H7 (cell line): ENCODE results near the gene FOXJ3. TPM values are rescaled to one million over a fixed set of nuclear protein-coding genes. Genes with fewer than 3 reads are reported as not detected.

Experiments
- DNase-seq: peaks from one replicate; pipeline ENCODE4 v3.0.0; 2012
- H3K27me3 ChIP-seq: 2 replicates; pipeline ENCODE4 v1.6.0; 2011; ENCODE audit warnings: mild to moderate bottlenecking, low read length; ENCODE audit not compliant: control insufficient read depth, insufficient read depth
- H3K36me3 ChIP-seq: replicated peaks from 2 replicates; pipeline ENCODE4 v1.5.1; 2011; ENCODE audit warnings: low read length; ENCODE audit not compliant: control insufficient read depth, insufficient read depth
- H3K4me3 ChIP-seq: 2 replicates; pipeline ENCODE4 v1.5.1; 2011; ENCODE audit warnings: low read depth, mild to moderate bottlenecking, control low read depth, low read length, moderate library complexity; ENCODE audit not compliant: insufficient read depth
- total RNA-seq: library from RNA; depleted of rRNA; stranded (reverse); fragments of >200 nt; shearing (Covaris generic); gene quantifications from 2 replicates; pipeline ENCODE4 v1.2.3, GENCODE V29; 2014

The FOXJ3 gene
- total RNA-seq, 1 experiment from 2014 or later, result 41.5 TPM

DNA sequence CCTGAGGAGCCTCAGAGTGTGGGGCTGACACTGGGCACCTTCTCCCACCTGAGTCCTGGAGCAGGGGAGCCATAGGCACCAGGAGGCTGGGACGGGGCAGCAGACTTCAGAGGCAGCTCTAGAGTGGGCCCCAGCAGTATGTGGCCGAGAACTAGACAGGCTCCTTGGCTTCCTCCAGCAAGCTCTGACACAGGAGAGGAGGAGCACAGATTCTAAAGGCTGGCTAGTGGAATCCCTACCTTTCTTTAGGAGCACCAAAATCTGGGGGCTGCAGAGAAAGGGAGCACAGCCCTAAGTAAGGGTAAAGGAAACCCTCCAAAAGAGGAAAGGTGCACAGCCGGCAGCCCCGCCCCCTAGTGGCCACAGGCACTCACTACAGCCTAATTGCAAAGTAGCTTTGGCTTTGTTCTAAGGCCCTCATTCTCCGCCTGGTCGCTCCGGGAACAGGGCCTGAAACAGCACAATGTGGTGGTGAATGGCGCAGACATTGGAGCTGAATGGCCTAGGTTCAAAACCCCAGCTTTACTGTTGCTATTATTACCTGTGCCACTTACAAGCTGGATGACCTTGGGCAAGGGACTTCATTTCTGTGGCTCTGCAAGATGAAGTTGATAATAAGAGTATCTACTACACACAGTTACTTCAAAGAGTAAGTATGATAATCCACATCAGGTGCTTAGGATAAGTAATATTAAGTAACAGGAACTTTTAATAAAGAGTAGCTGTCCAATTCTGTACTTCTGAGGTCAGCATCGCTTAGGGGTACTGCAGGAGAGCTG lies 161.7 kb downstream of the FOXJ3 start:
- no peak overlapping the region for H3K4me3 ChIP-seq
- H3K36me3 ChIP-seq, result no peaks in the 10 kb centered on the region; the same call in none of the 2 replicates
- no peaks in the 10 kb centered on the region for H3K27me3 ChIP-seq
- DNase-seq, result peak; percentile 87

DNA sequence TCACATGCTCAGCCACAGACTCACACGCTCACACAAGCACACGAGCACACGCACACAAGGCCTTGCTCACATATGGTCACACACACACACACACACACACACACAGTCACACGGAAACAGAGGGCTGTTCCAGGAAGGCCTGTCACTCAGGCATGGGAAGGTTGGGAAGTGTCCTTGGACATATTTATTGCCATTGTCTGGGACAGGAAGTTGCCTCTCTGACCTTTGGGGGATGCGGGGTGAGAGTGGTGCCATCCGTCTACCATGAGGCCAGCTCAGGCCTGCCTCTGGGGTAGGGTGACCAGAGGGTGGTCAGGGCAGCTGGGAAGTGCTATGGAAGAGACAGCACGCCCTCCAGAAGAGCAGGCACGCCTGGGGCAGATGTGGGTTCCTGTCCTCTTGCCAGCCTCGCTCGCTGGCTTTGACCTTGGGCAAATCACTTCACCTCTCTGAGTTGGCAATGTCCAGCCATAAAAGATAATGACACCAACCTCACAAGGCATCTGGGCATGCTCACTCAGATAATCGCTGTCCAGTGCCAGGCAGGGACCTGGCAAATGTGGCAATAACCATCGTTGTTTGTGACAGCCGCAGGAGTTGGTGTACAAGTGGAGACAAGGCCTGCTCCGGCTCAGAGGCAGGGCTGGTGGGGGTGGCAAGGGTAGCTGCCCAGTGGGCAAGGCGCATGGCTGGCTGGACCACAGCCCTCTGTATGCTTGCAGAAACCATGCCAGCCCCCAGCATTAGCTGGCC lies 162.5 kb downstream of the FOXJ3 start:
- DNase-seq, result no peak
- H3K4me3 ChIP-seq, result no peak overlapping the region
- no peaks in the 10 kb centered on the region; the same call in none of the 2 replicates for H3K36me3 ChIP-seq
- no peaks in the 10 kb centered on the region for H3K27me3 ChIP-seq

DNA sequence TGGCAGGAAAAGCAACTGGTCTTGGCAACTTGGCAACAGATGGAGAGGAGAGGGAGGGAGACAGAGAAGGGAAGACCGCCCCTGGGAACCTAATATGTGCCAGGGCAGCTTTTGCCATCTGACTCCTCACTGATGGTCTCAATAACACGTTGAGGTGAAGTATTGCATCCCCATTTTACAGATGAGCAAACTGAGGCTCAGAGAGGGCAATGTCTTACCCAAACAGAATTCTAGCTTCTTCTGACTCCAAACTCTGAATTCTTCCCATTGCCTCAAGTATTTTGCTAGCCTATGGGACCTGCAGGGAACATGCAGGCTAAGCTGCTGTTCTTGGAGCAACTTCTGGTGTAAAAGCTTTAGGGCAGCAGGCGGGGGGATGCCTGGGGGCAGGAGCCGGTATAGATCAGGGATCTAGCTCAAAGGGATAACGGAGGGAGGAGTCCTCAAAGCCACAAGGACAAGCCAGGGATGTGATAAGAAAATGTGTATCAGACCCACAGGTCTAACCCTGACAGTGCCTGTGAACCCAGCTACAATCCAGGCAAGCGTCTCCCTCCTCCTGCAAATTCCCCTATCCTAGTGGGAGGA lies 163.3 kb downstream of the FOXJ3 start:
- DNase-seq, result no peak
- H3K36me3 ChIP-seq, result no peaks in the 10 kb centered on the region; the same call in none of the 2 replicates
- no peak overlapping the region for H3K4me3 ChIP-seq
- no peaks in the 10 kb centered on the region for H3K27me3 ChIP-seq

DNA sequence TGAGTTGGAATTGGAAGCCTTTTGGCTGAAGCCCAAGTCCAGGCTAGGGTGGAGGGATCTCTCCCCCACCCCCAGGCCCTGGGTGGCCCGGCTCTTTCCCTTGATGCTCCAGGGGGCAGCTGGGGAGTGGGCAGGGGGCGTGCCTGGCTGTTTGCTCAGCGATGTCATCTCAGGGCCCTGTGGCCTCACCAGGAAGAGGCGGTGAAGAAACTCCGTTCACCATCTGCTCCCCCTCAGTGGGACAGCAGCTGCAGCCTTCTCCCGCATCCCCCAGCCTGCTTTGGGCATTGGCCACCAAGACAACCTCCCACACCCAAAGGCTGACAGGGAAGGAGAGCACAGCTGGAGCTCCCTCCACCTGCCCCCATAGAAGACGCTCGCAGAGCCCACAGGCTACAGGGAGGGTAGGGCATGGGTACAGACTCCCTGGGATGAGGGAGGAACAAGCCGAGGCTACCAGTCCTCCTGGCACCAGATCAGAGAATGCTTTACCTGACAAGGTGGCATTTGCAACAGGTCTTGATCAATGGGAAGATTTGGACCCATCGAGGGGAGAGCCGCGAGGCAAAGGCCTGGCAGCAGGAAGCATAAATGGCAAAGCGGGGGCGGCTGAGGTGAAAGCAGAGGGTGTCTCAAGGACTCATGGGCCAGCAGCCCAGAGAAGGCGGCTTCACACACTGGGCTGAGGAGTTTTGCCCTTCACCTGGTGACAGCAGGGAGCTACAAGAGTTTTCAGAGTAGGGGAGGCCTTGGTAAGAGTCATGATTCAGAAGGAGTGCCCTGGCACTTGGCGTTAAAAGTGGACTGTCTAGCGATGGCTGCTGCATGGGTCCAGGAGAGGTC lies 164.0 kb downstream of the FOXJ3 start:
- Histone ChIP-seq H3K27me3 (no peaks in the 10 kb centered on the region), H3K36me3 (no peaks in the 10 kb centered on the region; the same call in none of the 2 replicates), H3K4me3 (no peak overlapping the region)
- no peak for DNase-seq

DNA sequence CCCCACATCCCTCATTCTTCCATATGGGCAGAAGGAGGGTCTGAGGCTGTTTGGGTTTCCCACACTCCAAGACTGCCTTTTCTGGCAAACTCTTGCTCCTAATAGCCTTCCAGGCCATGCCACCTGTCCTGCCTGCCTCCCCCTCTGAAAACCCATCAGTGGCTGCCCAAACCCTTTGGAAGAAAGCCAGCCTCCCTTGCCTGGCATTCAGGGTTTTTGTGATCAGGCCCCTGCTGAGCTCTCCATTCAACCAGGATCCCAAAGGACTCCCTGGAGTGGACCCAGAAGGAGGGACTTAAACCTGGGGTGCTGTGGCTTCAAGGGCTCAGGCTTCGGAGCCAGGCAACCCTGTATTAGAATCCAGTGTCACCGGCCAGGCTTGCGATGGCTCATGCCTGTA lies 166.3 kb downstream of the FOXJ3 start:
- no peak for DNase-seq
- H3K4me3 ChIP-seq, result no peak overlapping the region
- H3K27me3 ChIP-seq, result no peaks in the 10 kb centered on the region
- no peaks in the 10 kb centered on the region; the same call in 1 of the 2 replicates for H3K36me3 ChIP-seq

DNA sequence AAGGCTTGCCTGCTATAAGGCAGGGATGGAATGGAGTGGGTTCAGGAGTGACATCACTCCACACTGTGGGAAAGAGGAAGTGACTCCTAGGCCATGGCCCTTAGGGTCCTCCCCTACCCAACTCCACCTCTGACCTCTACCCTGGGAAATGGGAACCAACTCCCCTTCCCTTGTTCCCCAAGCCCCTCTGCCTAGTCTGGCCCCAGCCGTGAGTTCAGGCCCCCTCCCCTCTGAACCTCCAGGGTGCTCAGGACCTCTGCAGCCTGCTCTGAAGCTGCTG lies 166.7 kb downstream of the FOXJ3 start:
- Histone ChIP-seq H3K4me3 (no peak overlapping the region), H3K36me3 (no peaks in the 10 kb centered on the region; the same call in 1 of the 2 replicates), H3K27me3 (no peaks in the 10 kb centered on the region)
- DNase-seq, result no peak

DNA sequence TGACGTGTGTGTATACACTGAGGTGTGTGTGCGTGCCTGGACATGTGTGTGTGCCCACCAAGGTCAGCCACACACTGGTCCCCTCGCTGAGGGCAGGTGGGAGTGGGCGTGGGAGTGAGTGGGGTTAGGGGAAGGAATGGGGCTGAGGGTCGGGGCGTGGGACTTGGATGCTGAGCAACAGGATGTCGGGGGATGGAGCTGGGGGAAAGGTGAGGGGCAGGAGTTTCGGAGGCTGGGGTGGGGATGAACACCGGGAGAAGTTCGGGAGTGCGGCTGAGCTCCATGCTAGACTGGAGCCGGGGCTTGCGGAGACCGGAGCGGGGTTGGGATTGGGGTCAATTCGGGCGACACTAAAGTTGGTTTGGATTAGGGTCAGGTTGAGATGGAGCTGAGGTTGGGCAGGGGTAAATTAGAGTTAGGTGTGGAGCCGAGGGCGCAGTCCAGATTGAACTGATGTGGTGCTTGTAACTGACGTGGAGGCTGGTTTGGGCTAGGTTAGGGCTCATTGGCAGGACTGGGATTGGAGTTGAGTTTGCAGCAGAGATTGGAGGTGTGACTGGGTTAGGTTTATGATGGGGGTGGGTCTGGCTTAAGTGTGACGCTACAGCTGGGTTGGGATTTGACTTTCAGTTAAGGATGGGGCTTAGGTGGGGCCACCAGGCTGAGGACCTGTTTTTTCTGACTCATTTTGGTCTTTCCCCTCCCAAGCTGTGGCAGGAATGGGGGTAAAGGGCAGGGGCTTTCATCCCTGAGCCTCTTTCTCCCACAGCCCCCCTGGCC lies 167.2 kb downstream of the FOXJ3 start:
- no peak for DNase-seq
- Histone ChIP-seq H3K27me3 (no peaks in the 10 kb centered on the region), H3K4me3 (no peak overlapping the region; the same call in 1 of the 2 replicates), H3K36me3 (no peaks in the 10 kb centered on the region; the same call in 1 of the 2 replicates)

DNA sequence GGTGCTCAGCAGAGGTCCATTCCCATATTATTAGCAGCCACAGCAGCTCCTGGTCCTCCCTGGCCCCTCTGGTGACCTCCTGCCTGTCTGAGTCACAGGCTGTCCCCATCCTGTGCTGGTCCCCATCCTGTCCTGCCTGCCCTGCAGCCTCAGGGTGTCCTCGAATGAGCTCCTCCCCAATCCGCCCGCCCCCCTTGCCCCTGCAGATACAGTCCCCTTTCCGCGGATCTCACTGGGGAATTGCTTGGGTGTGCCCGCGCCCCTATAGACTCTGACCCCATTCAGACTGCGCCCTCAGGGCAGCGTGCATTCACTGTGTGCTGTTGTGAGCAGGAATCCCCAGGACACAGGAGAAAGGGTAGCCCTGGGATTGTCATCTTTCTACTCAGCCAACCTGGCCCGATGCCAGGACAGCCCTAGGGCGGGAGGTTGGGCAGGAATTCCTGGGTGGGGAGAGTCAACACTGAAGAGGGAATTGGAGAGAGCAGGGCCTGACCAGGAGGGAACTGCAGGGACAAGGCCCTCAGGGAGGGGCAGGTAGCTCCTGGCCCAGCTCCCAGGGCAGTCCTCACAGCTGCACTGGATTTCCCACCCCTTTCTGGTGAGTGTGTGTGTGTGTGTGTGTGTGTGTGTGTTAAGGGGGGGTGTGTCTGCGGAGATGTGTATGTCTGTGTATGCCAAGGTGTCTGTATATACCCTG lies 169.4 kb downstream of the FOXJ3 start:
- H3K27me3 ChIP-seq, result no peaks in the 10 kb centered on the region; the same call in 1 of the 2 replicates
- no peaks in the 10 kb centered on the region for H3K36me3 ChIP-seq
- no peak overlapping the region for H3K4me3 ChIP-seq
- DNase-seq, result no peak

DNA sequence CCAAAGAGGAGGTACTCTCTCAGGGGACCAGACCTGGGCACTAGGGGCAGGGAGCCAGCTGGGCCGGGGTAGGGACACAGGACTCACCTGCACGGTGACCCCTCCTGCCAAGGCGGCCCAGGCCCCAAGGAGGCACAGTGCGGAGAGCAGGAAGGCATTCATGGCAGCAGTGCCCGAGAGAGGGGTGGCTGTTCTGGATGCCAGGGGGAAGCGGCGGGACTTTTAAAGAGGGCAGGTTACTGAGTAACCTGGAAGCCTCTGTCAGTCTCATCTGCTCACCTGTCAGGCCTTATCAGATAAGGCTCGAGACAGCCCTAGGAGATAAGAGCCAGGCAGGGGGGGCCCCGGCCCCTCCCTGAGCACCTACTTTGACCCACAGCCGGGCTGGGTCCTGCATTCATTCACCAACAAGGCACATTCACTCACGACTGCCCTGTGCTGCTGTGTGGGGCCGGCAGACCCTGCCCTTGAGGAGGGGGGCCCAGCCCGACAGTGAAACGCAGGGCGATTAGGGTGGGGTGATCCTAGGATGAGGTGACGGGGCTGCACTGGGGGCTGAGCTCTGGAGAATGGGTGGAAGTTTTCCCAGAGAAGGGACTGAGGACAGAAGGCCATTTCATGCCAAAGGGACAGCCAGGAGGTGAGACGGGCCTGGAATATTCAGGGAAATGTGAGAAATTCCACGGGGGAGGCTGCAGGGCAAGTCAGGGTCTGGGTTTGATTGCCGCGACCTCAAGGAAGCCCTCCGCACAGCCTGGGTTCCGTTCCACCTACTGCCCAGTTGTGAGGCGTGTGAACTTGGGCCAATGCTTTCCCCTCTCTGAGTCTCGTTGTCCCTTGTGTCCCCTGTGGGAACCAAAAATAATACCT lies 170.2 kb downstream of the FOXJ3 start, which contains the start of gene GUCA2A:
GUCA2A (minus strand) TSS at position 195 of the 870 bp plus-strand sequence; CDS start at position 162, 33 bp downstream.
- DNase-seq, result no peak

DNA sequence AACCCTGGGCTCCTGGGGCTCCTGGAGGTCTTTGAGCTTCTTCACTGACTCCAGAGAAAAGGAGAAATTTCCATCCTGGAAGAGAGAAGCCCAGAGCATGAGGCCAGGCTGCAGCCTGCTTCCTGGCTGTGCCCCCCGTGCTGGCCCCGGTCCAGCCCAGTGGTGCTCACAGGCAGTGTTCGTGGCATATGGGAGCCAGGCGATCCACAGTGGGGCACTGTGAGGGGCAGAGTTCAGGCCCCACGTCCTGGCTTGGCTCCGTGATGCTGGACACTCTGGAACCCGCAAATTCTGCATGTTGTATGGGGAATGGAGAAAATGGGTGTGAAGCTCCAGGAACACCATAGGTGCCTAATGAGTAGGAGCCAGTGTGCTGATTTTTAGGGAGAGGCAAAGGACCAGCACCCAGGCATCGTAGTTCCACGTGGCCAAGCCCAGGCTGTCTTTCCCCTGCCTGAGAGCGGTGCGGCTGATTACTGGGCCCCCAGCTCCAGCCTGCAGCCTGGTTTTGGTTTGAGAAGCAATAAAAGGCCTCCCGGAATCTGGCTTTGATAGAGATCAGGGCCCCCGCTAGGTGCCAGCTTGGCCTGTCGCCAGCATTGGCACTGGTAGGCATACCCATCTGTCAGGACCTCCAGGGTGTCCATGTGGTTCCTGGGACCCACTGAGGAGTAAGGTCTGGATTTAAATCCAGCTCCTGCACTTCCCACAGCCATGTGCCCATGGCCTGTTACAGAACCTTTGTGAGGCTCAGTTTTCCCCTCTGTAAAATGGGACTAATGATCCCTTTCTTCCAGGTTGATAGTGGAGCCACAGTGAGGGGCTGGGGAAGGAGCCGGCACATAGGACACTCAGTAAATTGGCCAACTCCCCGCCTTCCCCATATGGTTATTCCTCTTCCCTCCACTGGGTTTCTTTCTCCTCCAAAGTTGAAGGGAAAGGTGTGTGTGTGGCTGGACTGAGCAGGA lies 171.2 kb downstream of the FOXJ3 start:
- Histone ChIP-seq H3K27me3 (no peaks in the 10 kb centered on the region; the same call in 1 of the 2 replicates), H3K36me3 (no peaks in the 10 kb centered on the region), H3K4me3 (no peak overlapping the region)
- DNase-seq, result no peak

More for the DNA sequence above, 170.2 kb downstream of the FOXJ3 start, which contains the start of gene GUCA2A:
- no peaks in the 10 kb centered on the region for H3K36me3 ChIP-seq
- H3K27me3 ChIP-seq, result no peaks in the 10 kb centered on the region; the same call in 1 of the 2 replicates
- H3K4me3 ChIP-seq, result no peak within 1 kb of the TSS

DNA sequence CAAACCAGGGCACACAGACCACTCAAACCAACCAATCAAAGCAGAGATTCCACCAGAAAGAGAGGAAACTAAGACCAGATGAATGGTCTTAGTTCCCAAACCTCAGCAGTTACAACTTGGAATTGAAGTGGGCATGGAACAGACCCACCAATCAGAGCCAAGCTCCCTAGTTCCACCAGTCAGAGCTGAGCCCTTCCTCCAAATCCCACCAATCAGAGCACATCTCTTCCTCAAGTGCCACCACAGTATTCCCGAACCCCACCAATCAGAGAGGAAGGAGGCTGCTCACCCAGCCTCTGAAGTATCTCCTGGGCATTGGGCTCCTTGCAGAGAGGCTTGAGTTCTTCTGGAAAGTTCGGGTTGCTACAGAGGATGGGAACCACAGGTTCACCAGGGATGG lies 171.9 kb downstream of the FOXJ3 start:
- Histone ChIP-seq H3K27me3 (no peaks in the 10 kb centered on the region; the same call in 1 of the 2 replicates), H3K4me3 (no peak overlapping the region), H3K36me3 (no peaks in the 10 kb centered on the region)
- no peak for DNase-seq
